ENCODE measurements around the gene BARD1.

- TF ChIP-seq CTCF (conservative IDR thresholded peaks at IDR 0.05 in 1 of 2, IDR thresholded peaks at IDR 0.05 in 1 of 2; ENCODE audit: low read depth in 1 of 2, low read length in 2 of 2) (no peak), EZH2 (IDR thresholded peaks at IDR 0.05; ENCODE audit: low read length, missing control alignments) (no peak)
Measured at GRCh38 chr2:214801068-214801467, 8.4 kb downstream of the BARD1 start.

Measured in fibroblast of lung (primary cell).